ENCODE measurements around the gene GLCCI1. TPM values are rescaled to one million over a fixed set of nuclear protein-coding genes. Genes with fewer than 3 reads are reported as not detected.

The GLCCI1 gene
- 2.6 and 4.8 TPM in 2 replicates for total RNA-seq

DNA sequence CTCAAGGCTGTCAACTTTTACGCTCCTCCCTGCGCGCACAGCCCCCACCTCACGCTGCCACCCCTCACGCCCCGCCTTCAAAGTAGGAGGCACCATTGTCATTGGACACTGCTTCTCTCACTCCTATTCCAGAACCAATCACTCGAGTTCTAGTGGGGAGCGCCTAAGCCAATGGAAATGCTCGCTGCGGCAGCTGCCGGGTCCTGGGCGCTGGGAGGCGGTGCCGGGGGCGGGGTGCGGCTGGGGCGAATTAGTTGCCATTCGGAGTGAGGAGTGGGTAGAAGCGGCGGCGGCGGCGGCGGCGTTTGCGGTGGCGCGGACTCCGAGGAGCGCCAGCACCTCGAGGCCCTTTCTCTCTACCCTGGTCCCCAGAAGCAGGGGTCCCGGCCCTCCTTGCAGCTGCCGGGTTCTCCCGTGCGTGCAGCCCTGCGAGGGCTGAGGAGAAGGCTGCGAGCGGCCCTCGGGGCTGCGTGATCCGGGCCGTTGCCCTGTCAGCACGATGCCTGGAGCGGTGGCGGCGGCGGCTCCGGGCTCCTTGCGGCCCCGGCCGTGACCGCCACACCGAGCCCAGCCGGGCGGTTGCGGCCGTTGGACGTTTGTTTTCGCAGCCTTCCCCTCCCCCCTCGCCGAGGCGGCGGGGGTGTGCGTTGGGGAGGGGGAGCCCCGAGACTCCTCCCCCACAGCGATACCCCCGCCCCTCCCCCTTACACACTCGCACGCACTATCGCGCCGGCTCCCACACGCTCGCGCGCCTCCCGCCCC lies at the start of gene GLCCI1:
Gene GLCCI1 (plus strand): TSS at position 253 of the 762 bp plus-strand sequence. CDS start 555 bp downstream, outside the sequence.

